Measurements from ENCODE around the gene LRP1.

The LRP1 gene

DNA sequence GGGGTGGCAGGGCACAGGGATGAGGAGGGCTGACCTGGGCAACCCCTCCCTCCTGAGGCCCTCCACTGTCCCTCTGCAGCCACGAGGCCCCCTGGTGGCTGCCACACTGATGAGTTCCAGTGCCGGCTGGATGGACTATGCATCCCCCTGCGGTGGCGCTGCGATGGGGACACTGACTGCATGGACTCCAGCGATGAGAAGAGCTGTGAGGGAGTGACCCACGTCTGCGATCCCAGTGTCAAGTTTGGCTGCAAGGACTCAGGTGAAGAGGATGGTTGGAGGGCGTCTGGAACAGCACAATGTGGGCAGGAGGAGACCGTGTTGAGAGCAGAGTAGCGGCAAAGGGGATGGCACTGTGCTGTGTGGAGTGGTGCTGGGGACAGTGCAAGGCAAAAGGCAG, 44.8 kb downstream of the LRP1 start:
- Histone ChIP-seq H3K9ac (ENCODE audit: insufficient read length, low read depth) (no peak overlapping the region), H3K4me3 (ENCODE audit: insufficient read length, low read depth) (no peak overlapping the region), H3K4me1 (ENCODE audit: insufficient read depth, insufficient read length) (peaks cover 15% of the 10 kb centered on the region), H3K36me3 (ENCODE audit: insufficient read depth, insufficient read length, low read length) (peaks cover 94% of the 10 kb centered on the region), H3K27me3 (ENCODE audit: insufficient read depth, insufficient read length) (no peaks in the 10 kb centered on the region), H3K9me3 (ENCODE audit: insufficient read depth, low read length) (no peaks in the 10 kb centered on the region)
- peak; percentile 33 for DNase-seq (ENCODE audit: low read depth, low spot score)
- TF ChIP-seq SUZ12 (IDR thresholded peaks at IDR 0.05; ENCODE audit: extremely low read depth, insufficient read depth, insufficient read length) (no peak), YY1 (IDR thresholded peaks at IDR 0.05; ENCODE audit: insufficient read depth, insufficient read length) (no peak), ZNF274 (IDR thresholded peaks at IDR 0.05; ENCODE audit: low read depth, low read length) (no peak)

- TF ChIP-seq YY1 (IDR thresholded peaks at IDR 0.05; ENCODE audit: insufficient read depth, insufficient read length) (no peak), SUZ12 (IDR thresholded peaks at IDR 0.05; ENCODE audit: extremely low read depth, insufficient read depth, insufficient read length) (no peak), ZNF274 (IDR thresholded peaks at IDR 0.05; ENCODE audit: low read depth, low read length) (no peak)
- H3K4me1 ChIP-seq (ENCODE audit: insufficient read depth, insufficient read length), result peaks cover 15% of the 10 kb centered on the region
- no peak overlapping the region for H3K9ac ChIP-seq (ENCODE audit: insufficient read length, low read depth)
- no peaks in the 10 kb centered on the region for H3K9me3 ChIP-seq (ENCODE audit: insufficient read depth, low read length)
- no peaks in the 10 kb centered on the region for H3K27me3 ChIP-seq (ENCODE audit: insufficient read depth, insufficient read length)
- no peak overlapping the region for H3K4me3 ChIP-seq (ENCODE audit: insufficient read length, low read depth)
- DNase-seq (ENCODE audit: low read depth, low spot score), result no peak
- peaks cover 94% of the 10 kb centered on the region for H3K36me3 ChIP-seq (ENCODE audit: insufficient read depth, insufficient read length, low read length)
Observed at GRCh38 chr12:57173683-57174082, 45.4 kb downstream of the LRP1 start.

DNA sequence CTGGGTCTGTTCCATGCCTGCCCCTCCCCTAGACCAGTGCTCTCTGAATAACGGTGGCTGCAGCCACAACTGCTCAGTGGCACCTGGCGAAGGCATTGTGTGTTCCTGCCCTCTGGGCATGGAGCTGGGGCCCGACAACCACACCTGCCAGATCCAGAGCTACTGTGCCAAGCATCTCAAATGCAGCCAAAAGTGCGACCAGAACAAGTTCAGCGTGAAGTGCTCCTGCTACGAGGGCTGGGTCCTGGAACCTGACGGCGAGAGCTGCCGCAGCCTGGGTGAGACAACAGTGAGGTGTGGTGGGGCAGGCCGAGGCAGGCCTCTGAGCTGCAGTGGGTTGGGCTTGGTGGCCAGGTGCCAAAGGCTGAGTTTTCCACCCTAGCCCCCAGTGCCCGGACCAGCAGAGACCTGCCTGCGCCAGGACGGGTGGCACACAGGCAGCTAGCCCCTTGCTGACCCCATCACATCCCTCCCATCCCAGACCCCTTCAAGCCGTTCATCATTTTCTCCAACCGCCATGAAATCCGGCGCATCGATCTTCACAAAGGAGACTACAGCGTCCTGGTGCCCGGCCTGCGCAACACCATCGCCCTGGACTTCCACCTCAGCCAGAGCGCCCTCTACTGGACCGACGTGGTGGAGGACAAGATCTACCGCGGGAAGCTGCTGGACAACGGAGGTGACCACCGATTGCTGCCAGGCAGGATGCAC, 47.3 kb downstream of the LRP1 start:
- H3K4me1 ChIP-seq (ENCODE audit: insufficient read depth, insufficient read length), result peaks cover 15% of the 10 kb centered on the region
- no peak overlapping the region for H3K4me3 ChIP-seq (ENCODE audit: insufficient read length, low read depth)
- no peak overlapping the region for H3K9ac ChIP-seq (ENCODE audit: insufficient read length, low read depth)
- no peaks in the 10 kb centered on the region for H3K9me3 ChIP-seq (ENCODE audit: insufficient read depth, low read length)
- peaks cover 95% of the 10 kb centered on the region for H3K36me3 ChIP-seq (ENCODE audit: insufficient read depth, insufficient read length, low read length)
- H3K27me3 ChIP-seq (ENCODE audit: insufficient read depth, insufficient read length), result no peaks in the 10 kb centered on the region
- TF ChIP-seq SUZ12 (IDR thresholded peaks at IDR 0.05; ENCODE audit: extremely low read depth, insufficient read depth, insufficient read length) (no peak), ZNF274 (IDR thresholded peaks at IDR 0.05; ENCODE audit: low read depth, low read length) (no peak), YY1 (IDR thresholded peaks at IDR 0.05; ENCODE audit: insufficient read depth, insufficient read length) (no peak)
- peak; percentile 46 for DNase-seq (ENCODE audit: low read depth, low spot score)

- Histone ChIP-seq H3K27me3 (ENCODE audit: insufficient read depth, insufficient read length) (no peaks in the 10 kb centered on the region), H3K4me1 (ENCODE audit: insufficient read depth, insufficient read length) (peaks cover 15% of the 10 kb centered on the region), H3K9ac (ENCODE audit: insufficient read length, low read depth) (no peak overlapping the region), H3K36me3 (ENCODE audit: insufficient read depth, insufficient read length, low read length) (peaks cover 95% of the 10 kb centered on the region), H3K4me3 (ENCODE audit: insufficient read length, low read depth) (no peak overlapping the region), H3K9me3 (ENCODE audit: insufficient read depth, low read length) (no peaks in the 10 kb centered on the region)
- no peak for DNase-seq (ENCODE audit: low read depth, low spot score)
- TF ChIP-seq YY1 (IDR thresholded peaks at IDR 0.05; ENCODE audit: insufficient read depth, insufficient read length) (no peak), SUZ12 (IDR thresholded peaks at IDR 0.05; ENCODE audit: extremely low read depth, insufficient read depth, insufficient read length) (no peak), ZNF274 (IDR thresholded peaks at IDR 0.05; ENCODE audit: low read depth, low read length) (no peak)
Observed at GRCh38 chr12:57176139-57176477, 47.8 kb downstream of the LRP1 start.

DNA sequence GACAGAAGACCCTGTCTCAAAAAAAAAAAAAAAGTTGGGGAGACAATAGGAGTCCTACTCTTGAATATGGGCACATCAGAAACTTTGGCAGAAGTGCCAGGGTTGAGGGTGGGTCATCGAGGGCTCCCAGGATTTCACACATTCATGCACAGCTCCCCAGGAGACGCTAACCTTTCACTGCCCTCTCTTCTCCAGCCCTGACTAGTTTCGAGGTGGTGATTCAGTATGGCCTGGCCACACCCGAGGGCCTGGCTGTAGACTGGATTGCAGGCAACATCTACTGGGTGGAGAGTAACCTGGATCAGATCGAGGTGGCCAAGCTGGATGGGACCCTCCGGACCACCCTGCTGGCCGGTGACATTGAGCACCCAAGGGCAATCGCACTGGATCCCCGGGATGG, 48.6 kb downstream of the LRP1 start:
- Histone ChIP-seq H3K4me1 (ENCODE audit: insufficient read depth, insufficient read length) (peaks cover 10% of the 10 kb centered on the region), H3K27me3 (ENCODE audit: insufficient read depth, insufficient read length) (no peaks in the 10 kb centered on the region), H3K9me3 (ENCODE audit: insufficient read depth, low read length) (no peaks in the 10 kb centered on the region), H3K36me3 (ENCODE audit: insufficient read depth, insufficient read length, low read length) (peaks cover 95% of the 10 kb centered on the region), H3K9ac (ENCODE audit: insufficient read length, low read depth) (no peak overlapping the region), H3K4me3 (ENCODE audit: insufficient read length, low read depth) (no peak overlapping the region)
- no peak for DNase-seq (ENCODE audit: low read depth, low spot score)
- TF ChIP-seq SUZ12 (IDR thresholded peaks at IDR 0.05; ENCODE audit: extremely low read depth, insufficient read depth, insufficient read length), result no peak
- no peak for TF ChIP-seq ZNF274 (IDR thresholded peaks at IDR 0.05; ENCODE audit: low read depth, low read length)
- TF ChIP-seq YY1 (IDR thresholded peaks at IDR 0.05; ENCODE audit: insufficient read depth, insufficient read length), result no peak

GRCh38 chr12:57177354-57177753, 49.1 kb downstream of the LRP1 start:
- H3K36me3 ChIP-seq (ENCODE audit: insufficient read depth, insufficient read length, low read length), result peaks cover 99% of the 10 kb centered on the region
- TF ChIP-seq ZNF274 (IDR thresholded peaks at IDR 0.05; ENCODE audit: low read depth, low read length) (no peak), YY1 (IDR thresholded peaks at IDR 0.05; ENCODE audit: insufficient read depth, insufficient read length) (no peak), SUZ12 (IDR thresholded peaks at IDR 0.05; ENCODE audit: extremely low read depth, insufficient read depth, insufficient read length) (no peak)
- H3K4me3 ChIP-seq (ENCODE audit: insufficient read length, low read depth), result no peak overlapping the region
- no peaks in the 10 kb centered on the region for H3K9me3 ChIP-seq (ENCODE audit: insufficient read depth, low read length)
- peaks cover 10% of the 10 kb centered on the region for H3K4me1 ChIP-seq (ENCODE audit: insufficient read depth, insufficient read length)
- no peak for DNase-seq (ENCODE audit: low read depth, low spot score)
- no peak overlapping the region for H3K9ac ChIP-seq (ENCODE audit: insufficient read length, low read depth)
- no peaks in the 10 kb centered on the region for H3K27me3 ChIP-seq (ENCODE audit: insufficient read depth, insufficient read length)

DNA sequence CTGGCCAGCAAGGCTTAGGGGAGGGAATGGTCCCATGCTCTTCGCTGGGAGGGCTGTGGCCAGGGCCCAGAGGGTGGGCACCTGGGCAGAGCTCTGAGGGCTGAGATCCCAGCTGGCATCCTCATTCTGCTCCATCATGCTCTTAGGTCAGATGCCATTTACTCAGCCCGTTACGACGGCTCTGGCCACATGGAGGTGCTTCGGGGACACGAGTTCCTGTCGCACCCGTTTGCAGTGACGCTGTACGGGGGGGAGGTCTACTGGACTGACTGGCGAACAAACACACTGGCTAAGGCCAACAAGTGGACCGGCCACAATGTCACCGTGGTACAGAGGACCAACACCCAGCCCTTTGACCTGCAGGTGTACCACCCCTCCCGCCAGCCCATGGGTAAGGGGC, 49.9 kb downstream of the LRP1 start:
- Histone ChIP-seq H3K27me3 (ENCODE audit: insufficient read depth, insufficient read length) (no peaks in the 10 kb centered on the region), H3K9ac (ENCODE audit: insufficient read length, low read depth) (no peak overlapping the region), H3K4me1 (ENCODE audit: insufficient read depth, insufficient read length) (peaks cover 8% of the 10 kb centered on the region), H3K4me3 (ENCODE audit: insufficient read length, low read depth) (no peak overlapping the region), H3K9me3 (ENCODE audit: insufficient read depth, low read length) (no peaks in the 10 kb centered on the region), H3K36me3 (ENCODE audit: insufficient read depth, insufficient read length, low read length) (peaks cover 95% of the 10 kb centered on the region)
- no peak for TF ChIP-seq YY1 (IDR thresholded peaks at IDR 0.05; ENCODE audit: insufficient read depth, insufficient read length)
- no peak for TF ChIP-seq ZNF274 (IDR thresholded peaks at IDR 0.05; ENCODE audit: low read depth, low read length)
- no peak for TF ChIP-seq SUZ12 (IDR thresholded peaks at IDR 0.05; ENCODE audit: extremely low read depth, insufficient read depth, insufficient read length)
- DNase-seq (ENCODE audit: low read depth, low spot score), result no peak

Data from NT2/D1 (cell line).